Stimulated activated effector memory CD8-positive, alpha-beta T cell treated with anti-CD3 and anti-CD28 coated beads, Interleukin-12 subunit alpha, Interleukin-12 subunit beta, amount 100 ng/mL, for 72 hours (primary cell): ENCODE measurements around the gene ZNF230.

Experiments
- ATAC-seq: fragments of 150-1000 bp; cut with Tn5 transposase; 2 replicates; pipeline ENCODE4 v1.10.0; 2021
- DNase-seq, 2 donors: peaks; one replicate each; pipeline ENCODE4 v3.0.0; 2021 to 2022; ENCODE audit warnings: low spot score in 2 of 2
- H3K27ac Mint-ChIP-seq: one replicate; pipeline ENCODE4 v1.8.0; 2022; ENCODE audit warnings: mild to moderate bottlenecking, mixed read lengths
- H3K36me3 Mint-ChIP-seq: one replicate; pipeline ENCODE4 v1.8.0; 2022; ENCODE audit warnings: mild to moderate bottlenecking, mixed read lengths
- H3K4me1 Mint-ChIP-seq: one replicate; pipeline ENCODE4 v1.8.0; 2022; ENCODE audit warnings: mixed read lengths
- H3K4me3 Mint-ChIP-seq: one replicate; pipeline ENCODE4 v1.8.0; 2022; ENCODE audit warnings: mild to moderate bottlenecking, mixed read lengths
- H3K9me3 Mint-ChIP-seq: one replicate; pipeline ENCODE4 v1.8.0; 2022; ENCODE audit warnings: mixed read lengths

The ZNF230 gene

GRCh38 chr19:44019498-44019897 lies 16.7 kb downstream of the ZNF230 start:
- Mint-ChIP-seq H3K4me3 (no peak overlapping the region), H3K9me3 (peaks cover 38% of the 10 kb centered on the region), H3K36me3 (no peaks in the 10 kb centered on the region), H3K4me1 (peaks cover under 1% of the 10 kb centered on the region), H3K27ac (no peak overlapping the region)
- ATAC-seq (no peak), DNase-seq (no peak)

DNA sequence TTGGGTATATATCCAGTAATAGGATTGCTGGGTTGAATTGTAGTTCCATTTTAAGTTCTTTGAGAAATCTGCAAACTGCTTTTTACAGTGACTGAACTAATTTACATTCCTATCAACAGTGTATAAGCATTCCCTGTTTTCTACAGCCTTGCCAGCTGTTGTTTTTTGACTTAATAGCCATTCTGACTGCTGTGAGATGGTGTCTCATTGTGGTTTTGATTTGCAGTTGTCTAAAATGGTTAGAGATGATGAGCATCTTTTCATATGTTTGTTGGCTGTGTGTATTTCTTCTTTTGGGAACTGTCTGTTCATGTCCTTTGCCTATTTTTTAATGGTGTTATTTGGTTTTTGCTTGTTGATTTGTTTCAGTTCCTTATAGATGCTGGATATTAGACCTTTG lies 18.5 kb downstream of the ZNF230 start:
- Mint-ChIP-seq H3K36me3 (no peaks in the 10 kb centered on the region), H3K27ac (no peak overlapping the region), H3K4me3 (no peak overlapping the region), H3K4me1 (peaks cover 18% of the 10 kb centered on the region), H3K9me3 (peaks cover 37% of the 10 kb centered on the region)
- DNase-seq (no peak), ATAC-seq (no peak)

GRCh38 chr19:44024900-44025216 lies 22.1 kb downstream of the ZNF230 start:
- DNase-seq (no peak), ATAC-seq (no peak)
- peak overlapping the region; percentile 94 for H3K27ac Mint-ChIP-seq
- peaks cover 23% of the 10 kb centered on the region for H3K36me3 Mint-ChIP-seq
- H3K9me3 Mint-ChIP-seq = peaks cover 31% of the 10 kb centered on the region
- H3K4me1 Mint-ChIP-seq = peaks cover 27% of the 10 kb centered on the region
- peak overlapping the region; percentile 92 for H3K4me3 Mint-ChIP-seq

DNA sequence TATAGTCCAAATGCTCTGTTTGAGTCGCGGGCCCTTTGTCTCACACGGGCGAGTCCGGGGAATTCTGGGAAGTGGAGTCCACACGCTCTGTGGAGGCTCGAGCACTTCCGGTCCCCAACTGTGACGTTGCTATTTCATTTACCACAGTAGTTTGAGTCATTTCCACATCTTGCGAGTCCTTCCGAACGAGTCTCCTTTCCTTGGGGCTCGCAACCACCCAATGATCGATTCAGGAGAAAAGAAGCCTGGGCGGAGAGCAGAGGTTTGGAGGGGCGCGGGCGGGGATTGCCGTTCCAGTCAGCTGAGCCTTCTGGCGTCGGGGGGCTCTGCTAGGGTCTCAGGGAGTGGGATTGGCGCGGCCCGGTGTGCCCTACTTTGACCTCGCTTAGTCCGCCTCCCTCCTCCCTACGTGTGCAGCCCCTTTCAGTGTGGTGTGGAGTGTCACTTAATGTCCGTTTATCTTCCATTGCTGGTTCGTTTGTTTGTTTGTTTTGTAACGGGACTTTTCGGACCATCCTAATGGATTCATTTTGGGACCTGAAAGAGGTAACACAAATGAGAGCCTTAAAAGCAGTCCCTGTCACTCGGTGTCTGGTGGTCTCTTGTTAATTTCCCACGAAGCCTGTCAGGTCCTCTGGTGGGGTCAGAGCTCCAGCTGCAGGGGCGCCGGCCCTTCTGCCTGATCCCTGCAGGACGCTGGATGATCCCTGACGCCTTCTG lies 22.6 kb downstream of the ZNF230 start, which contains the start of gene ZNF222:
TSS of gene ZNF222 (plus strand) at position 163 of the 720 bp plus-strand sequence. CDS start at position 221, 58 bp downstream.
- ATAC-seq (peak; percentile 100), DNase-seq (peak; percentile 38 to 79)
- H3K9me3 Mint-ChIP-seq = peaks cover 29% of the 10 kb centered on the region
- H3K4me3 Mint-ChIP-seq = peak within 1 kb of the TSS; percentile 92
- peaks cover 28% of the 10 kb centered on the region for H3K36me3 Mint-ChIP-seq
- H3K27ac Mint-ChIP-seq = peak within 1 kb of the TSS; percentile 94
- H3K4me1 Mint-ChIP-seq = peaks cover 27% of the 10 kb centered on the region

- peaks cover 28% of the 10 kb centered on the region for H3K36me3 Mint-ChIP-seq
- H3K27ac Mint-ChIP-seq = no peak overlapping the region
- H3K4me3 Mint-ChIP-seq = peak overlapping the region; percentile 92
- peaks cover 30% of the 10 kb centered on the region for H3K9me3 Mint-ChIP-seq
- peaks cover 27% of the 10 kb centered on the region for H3K4me1 Mint-ChIP-seq
- no peak for ATAC-seq
- DNase-seq = no peak
Measured at GRCh38 chr19:44026622-44027021, 23.9 kb downstream of the ZNF230 start.

GRCh38 chr19:44032001-44032610 lies 29.3 kb downstream of the ZNF230 start:
- Mint-ChIP-seq H3K4me3 (no peak overlapping the region), H3K36me3 (peaks cover 34% of the 10 kb centered on the region), H3K9me3 (peaks cover 42% of the 10 kb centered on the region), H3K27ac (no peak overlapping the region), H3K4me1 (peaks cover 9% of the 10 kb centered on the region)
- no peak for ATAC-seq
- no peak for DNase-seq

GRCh38 chr19:44042147-44042546 lies 39.4 kb downstream of the ZNF230 start:
- Mint-ChIP-seq H3K4me1 (no peaks in the 10 kb centered on the region), H3K9me3 (peaks cover 33% of the 10 kb centered on the region), H3K27ac (no peak overlapping the region), H3K36me3 (no peaks in the 10 kb centered on the region), H3K4me3 (no peak overlapping the region)
- ATAC-seq (no peak), DNase-seq (no peak)

GRCh38 chr19:44050740-44051649 lies 48.2 kb downstream of the ZNF230 start:
- Mint-ChIP-seq H3K4me3 (peak overlapping the region; percentile 76), H3K36me3 (no peaks in the 10 kb centered on the region), H3K9me3 (peaks cover 10% of the 10 kb centered on the region), H3K27ac (peak overlapping the region; percentile 56), H3K4me1 (peaks cover 9% of the 10 kb centered on the region)
- DNase-seq (no peak), ATAC-seq (peak; percentile 43)

DNA sequence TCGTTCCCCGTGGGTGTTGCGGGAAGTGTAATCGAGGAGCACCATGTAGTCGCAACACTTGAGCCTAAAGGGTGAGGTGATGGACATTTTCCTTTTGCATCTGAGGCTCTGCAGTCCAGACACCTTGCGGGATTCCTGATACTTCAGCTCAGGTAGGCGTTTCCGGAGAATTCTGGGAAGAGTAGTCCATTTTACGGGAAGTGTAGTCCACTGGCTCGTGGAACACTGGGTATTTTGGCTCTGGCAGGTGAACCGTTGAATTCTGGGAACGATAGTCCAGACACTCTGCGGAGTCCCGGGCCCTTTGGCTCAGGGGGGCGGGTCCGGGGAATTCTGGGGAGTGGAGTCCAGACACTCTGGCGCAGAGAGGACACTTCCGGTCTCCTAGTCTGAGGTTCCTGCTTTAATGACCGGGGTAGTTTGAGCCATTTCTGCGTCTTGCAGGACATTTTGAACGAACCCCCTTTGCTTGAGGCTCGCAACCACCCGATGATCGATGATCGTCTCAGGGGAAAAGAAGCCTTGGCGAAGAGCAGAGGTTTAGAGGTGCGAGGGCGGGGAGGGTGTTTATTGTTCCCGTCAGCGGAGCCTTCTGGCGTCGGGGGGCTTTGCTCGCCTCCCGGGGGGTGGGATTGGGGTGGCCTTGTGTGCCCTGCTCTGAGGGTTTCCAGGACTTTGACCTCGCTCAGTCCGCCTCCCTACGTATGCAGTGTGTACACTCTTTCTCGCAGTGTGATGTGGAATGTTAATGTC lies 49.1 kb downstream of the ZNF230 start, which contains the start of gene ZNF223:
TSS of gene ZNF223 (plus strand) at position 387 of the 753 bp plus-strand sequence. CDS start 3,141 bp downstream, outside the sequence.
- peaks cover 10% of the 10 kb centered on the region for H3K9me3 Mint-ChIP-seq
- H3K36me3 Mint-ChIP-seq = no peaks in the 10 kb centered on the region
- H3K4me1 Mint-ChIP-seq = peaks cover 9% of the 10 kb centered on the region
- peak; percentile 47 for ATAC-seq
- H3K27ac Mint-ChIP-seq = peak within 1 kb of the TSS; percentile 56
- no peak for DNase-seq
- H3K4me3 Mint-ChIP-seq = peak within 1 kb of the TSS; percentile 76

DNA sequence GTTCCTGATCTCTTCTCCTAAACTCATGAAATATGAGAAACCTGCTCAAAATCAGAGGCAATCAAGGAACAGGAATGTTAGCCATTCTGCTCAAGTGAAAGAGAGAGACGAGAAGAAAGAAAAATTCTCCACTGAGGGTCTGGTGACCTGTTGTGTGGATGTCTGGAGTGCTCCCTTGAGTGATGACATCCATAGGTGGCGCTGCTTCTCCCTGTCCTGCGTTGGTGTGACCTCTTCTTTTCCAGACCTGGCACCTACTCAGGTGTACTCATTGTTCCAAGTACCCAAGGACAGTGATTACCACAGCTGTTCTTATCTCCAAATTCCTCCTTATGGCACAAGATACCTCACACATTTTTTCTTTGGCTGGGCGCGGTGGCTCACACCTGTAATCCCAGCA lies 53.1 kb downstream of the ZNF230 start:
- Mint-ChIP-seq H3K27ac (no peak overlapping the region), H3K36me3 (no peaks in the 10 kb centered on the region), H3K9me3 (peaks cover 8% of the 10 kb centered on the region), H3K4me3 (no peak overlapping the region), H3K4me1 (peaks cover 8% of the 10 kb centered on the region)
- ATAC-seq = no peak
- no peak for DNase-seq

- Mint-ChIP-seq H3K36me3 (no peaks in the 10 kb centered on the region), H3K4me1 (no peaks in the 10 kb centered on the region), H3K27ac (no peak overlapping the region), H3K4me3 (no peak overlapping the region), H3K9me3 (peaks cover 14% of the 10 kb centered on the region)
- DNase-seq (no peak), ATAC-seq (no peak)
Measured at GRCh38 chr19:44059229-44059628, 56.5 kb downstream of the ZNF230 start.

- H3K9me3 Mint-ChIP-seq = peaks cover 17% of the 10 kb centered on the region
- no peak overlapping the region for H3K27ac Mint-ChIP-seq
- ATAC-seq (no peak), DNase-seq (no peak)
- H3K36me3 Mint-ChIP-seq = no peaks in the 10 kb centered on the region
- no peaks in the 10 kb centered on the region for H3K4me1 Mint-ChIP-seq
- no peak overlapping the region for H3K4me3 Mint-ChIP-seq
Measured at GRCh38 chr19:44061038-44061437, 58.3 kb downstream of the ZNF230 start.
